IMR-90 (cell line): ENCODE results near the gene ZMIZ1.

Source experiments
- CHD1 ChIP-seq: IDR thresholded peaks from 2 replicates; pipeline ENCODE4 v1.6.1; 2012; ENCODE audit warnings: low read depth, low read length, improper control_type of control experiment
- CTCF ChIP-seq: conservative IDR thresholded peaks from 2 replicates; pipeline ENCODE4 v1.5.1; 2012; ENCODE audit warnings: mild to moderate bottlenecking, low read depth, low read length, improper control_type of control experiment
- MAZ ChIP-seq: IDR thresholded peaks from 2 replicates; pipeline ENCODE4 v1.6.1; 2012; ENCODE audit warnings: low read depth, mild to moderate bottlenecking, low read length, improper control_type of control experiment, moderate library complexity, borderline replicate concordance
- POLR2A ChIP-seq: IDR thresholded peaks from 2 replicates; pipeline ENCODE4 v1.6.1; 2012; ENCODE audit warnings: mild to moderate bottlenecking, low read depth, low read length
- RAD21 ChIP-seq: IDR thresholded peaks from 2 replicates; pipeline ENCODE4 v1.6.1; 2012; ENCODE audit warnings: low read length, improper control_type of control experiment
- RCOR1 ChIP-seq: IDR thresholded peaks from 2 replicates; pipeline ENCODE4 v1.6.1; 2012; ENCODE audit warnings: mild to moderate bottlenecking, low read length, improper control_type of control experiment; ENCODE audit not compliant: insufficient replicate concordance
- SMC3 ChIP-seq: fragments of 150-350 bp; IDR thresholded peaks from 2 replicates; pipeline ENCODE4 v1.6.1; 2016; ENCODE audit warnings: low read depth, mild to moderate bottlenecking, antibody characterized with exemption, low read length, moderate library complexity

- TF ChIP-seq POLR2A (no peak), CTCF (no peak), MAZ (no peak), SMC3 (no peak), CHD1 (no peak), RCOR1 (no peak), RAD21 (no peak)
Measured at GRCh38 chr10:79314761-79315601, 246.2 kb downstream of the ZMIZ1 start.
